Mammary epithelial cell (primary cell): ENCODE measurements around the gene CTSE.
"Not testable (repeated sequence)": the region's sequence is repeated elsewhere in the genome, so short reads cannot be mapped to it uniquely, and the experiment has no call there.

ENCODE experiments used
- CTCF ChIP-seq, 2 donors: IDR thresholded peaks in 1 of 2; conservative IDR thresholded peaks in 1 of 2; 2 replicates each; pipeline ENCODE4 v1.5.1; 2011 to 2012; ENCODE audit warnings: inconsistent platforms in 2 of 2, low read length in 2 of 2, mild to moderate bottlenecking in 2 of 2, control low read depth in 1 of 2, low read depth in 1 of 2; ENCODE audit not compliant: insufficient read depth in 1 of 2; ENCODE audit errors: extremely low read depth in 1 of 2
- EZH2 ChIP-seq: IDR thresholded peaks from 2 replicates; pipeline ENCODE4 v1.6.1; 2012; ENCODE audit warnings: low read length, inconsistent platforms, borderline replicate concordance

- TF ChIP-seq CTCF (conservative IDR thresholded peaks at IDR 0.05 in 1 of 2, IDR thresholded peaks at IDR 0.05 in 1 of 2; ENCODE audit: extremely low read depth in 1 of 2, insufficient read depth in 1 of 2, low read depth in 1 of 2, low read length in 2 of 2); EZH2: not testable (repeated sequence)
These were observed 40.3 kb upstream of the CTSE start for GRCh38 chr1:206064001-206064400.
